ENCODE results near the gene ACADS.

DNA sequence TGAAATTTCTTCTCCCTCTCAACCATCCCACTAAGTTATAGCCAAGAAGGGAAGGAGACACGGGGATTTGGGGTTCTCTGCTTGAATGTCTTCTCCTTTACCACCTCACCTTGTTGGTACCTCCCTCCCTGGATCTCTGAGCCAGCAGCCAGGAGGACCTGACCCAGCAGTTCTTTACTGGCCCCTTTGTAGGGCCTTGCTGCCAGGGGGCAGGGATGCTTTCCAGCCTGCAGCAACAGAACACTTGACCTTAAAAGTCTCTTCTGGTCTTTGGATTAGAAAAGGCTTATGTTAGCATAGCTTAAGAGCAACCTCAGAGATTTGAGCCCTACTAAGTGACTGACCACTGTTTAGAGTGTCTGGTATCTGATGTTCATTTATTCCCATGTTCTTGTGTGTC lies 28.3 kb upstream of the ACADS start:
- no peak for TF ChIP-seq POLR2AphosphoS5 (IDR thresholded peaks at IDR 0.05; ENCODE audit: low read depth, low read length)
- TF ChIP-seq TAF1 (IDR thresholded peaks at IDR 0.05; ENCODE audit: low read depth, low read length): no peak
- TF ChIP-seq POLR2A (IDR thresholded peaks at IDR 0.05; ENCODE audit: low read depth, low read length): no peak
- no peak for TF ChIP-seq SPI1 (IDR thresholded peaks at IDR 0.05; ENCODE audit: low read depth, low read length)
- TF ChIP-seq POU2F2 (IDR thresholded peaks at IDR 0.05; ENCODE audit: low read depth, low read length): no peak
- TF ChIP-seq PAX5 (IDR thresholded peaks at IDR 0.05; ENCODE audit: insufficient read depth, low read length, severe bottlenecking): no peak
